DMS 273 (cell line): ENCODE results near the gene DELE1.
A peak's percentile ranks its signal among the peaks of the same experiment; 100 is the strongest.

ENCODE experiments used
- DNase-seq: peaks from one replicate; lab custom pipeline; 2025; ENCODE audit not compliant: unreplicated experiment; lab: John Stamatoyannopoulos, UW

DELE1 gene, protein sequence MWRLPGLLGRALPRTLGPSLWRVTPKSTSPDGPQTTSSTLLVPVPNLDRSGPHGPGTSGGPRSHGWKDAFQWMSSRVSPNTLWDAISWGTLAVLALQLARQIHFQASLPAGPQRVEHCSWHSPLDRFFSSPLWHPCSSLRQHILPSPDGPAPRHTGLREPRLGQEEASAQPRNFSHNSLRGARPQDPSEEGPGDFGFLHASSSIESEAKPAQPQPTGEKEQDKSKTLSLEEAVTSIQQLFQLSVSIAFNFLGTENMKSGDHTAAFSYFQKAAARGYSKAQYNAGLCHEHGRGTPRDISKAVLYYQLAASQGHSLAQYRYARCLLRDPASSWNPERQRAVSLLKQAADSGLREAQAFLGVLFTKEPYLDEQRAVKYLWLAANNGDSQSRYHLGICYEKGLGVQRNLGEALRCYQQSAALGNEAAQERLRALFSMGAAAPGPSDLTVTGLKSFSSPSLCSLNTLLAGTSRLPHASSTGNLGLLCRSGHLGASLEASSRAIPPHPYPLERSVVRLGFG

DNA sequence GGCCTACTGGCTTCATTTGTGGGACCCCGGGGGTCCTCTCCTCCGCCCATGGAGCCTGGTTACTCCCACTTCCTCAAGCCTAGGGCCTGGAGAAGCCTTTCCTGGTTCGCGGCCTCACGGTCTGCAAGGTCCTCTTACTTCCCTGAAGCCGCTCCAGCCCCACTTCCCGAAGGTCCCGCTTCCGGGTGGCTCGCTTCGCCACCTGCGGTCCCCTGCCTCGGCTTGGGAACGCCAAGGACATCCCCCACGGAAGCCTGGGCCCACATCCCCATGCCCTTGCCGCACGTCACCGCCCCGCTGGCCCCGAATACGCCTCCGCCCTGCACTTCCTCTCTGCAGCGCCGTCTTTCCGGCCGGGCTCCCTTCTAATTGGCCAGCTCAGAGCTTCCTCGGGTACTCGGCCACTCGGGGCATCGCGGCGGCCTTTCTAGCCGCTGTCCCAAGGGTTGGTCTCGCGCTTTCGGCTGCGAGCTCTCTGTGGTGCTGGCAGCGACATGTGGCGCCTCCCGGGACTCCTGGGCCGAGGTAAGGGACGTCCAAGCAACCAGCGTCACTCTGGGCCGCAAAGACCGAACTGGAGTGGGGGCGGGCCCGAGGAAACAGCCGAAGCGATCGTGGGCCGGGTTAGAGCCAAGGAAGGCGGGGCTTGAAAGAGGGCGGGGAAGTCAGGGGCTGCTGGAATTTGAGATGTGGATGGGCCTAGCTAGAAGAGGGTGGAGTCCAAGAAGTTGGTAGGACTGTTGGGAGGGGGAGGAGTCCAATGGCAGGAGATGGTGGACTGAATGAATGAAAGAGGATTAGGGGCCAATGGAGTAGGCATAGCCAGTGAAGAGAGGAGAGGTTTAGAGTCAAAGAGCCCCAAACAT lies at the start of gene DELE1:
Gene DELE1, plus strand, starts transcription at position 424 of the 866 bp plus-strand sequence. Its CDS starts 71 bp downstream, at position 495.
- DNase-seq = peak; percentile 97

DNA sequence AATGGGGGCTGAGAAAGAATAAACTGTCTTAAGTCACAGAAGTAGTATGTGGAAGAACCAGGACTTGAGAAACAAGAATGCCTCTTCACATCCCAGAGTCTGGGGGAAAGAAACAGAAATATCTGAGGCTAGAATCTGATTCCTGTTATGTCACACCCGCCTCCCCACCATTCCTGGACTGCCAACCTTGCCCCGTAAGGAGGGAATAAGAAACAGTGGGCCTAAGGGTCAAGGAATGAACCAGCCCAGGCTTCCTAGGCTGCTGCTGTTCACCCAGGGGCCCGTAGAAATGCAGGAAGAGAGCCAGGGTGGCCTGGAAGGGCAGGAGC lies 49.8 kb upstream of the DELE1 start:
- no peak for DNase-seq

DNA sequence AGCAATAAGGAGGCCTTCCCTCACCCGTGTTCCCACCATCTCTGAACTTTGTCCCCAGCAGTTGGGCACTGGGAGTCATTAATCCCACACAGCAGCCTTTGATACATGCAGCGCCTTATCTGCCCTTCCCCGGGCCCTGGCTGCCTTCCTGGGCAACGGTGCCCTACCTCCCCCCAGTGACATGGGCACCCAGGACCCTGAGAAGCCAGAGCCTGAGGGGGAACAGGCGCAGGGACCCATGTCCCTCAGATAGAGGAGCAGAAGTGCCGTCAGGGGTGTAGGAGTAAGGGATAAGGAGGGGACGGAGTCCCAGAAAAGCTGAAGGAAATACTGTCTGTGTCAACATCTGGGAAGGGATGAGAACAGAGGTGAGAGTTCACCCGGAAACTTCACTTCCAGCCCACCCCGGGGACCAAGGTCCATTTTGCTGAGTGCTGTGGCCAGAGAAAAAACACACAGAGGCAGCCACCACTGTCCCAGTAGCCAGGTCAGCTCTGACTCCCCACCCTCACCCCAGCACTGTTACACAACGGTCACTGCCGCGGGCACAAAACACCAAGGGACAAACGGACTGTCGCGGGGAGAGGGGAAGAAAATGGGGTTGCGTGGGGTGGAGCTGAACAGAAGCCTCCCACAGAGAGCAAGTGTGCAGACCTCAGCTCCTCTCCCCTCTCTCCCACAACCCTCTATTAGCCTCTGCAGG lies 49.3 kb upstream of the DELE1 start:
- DNase-seq = no peak

DNA sequence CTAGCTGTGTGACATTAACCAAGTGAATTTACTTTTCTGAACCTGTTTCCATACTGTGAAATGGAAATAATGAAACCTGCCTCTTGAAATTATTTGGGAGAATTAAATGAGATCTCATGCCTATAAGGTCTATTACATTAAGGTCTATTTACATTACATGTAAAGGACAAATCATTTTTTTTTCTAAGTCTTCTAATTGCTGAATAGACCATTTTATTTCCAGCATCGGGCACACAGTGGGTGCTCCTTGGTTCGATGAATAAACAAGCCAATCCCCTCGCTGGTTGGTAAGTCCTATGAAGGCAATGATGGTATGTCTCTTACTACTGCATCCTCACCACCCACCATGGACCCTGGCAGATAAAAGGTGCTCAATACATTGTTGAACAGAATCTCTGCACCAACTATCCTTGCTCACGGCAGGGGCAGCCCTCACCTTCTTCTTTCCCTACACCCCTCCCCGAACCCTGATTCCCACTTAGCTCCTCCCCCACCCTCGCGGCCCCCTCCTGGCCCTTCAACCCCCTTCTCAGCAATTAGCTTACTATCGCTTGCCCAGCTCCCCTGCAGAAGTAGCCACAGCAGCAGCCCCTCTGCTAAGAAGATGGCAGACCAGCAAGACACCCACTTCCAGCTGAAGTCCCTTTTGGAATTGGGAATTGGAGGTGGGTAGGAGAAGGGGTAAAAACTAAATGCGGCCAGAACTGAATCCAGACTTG lies 48.5 kb upstream of the DELE1 start:
- no peak for DNase-seq

DNA sequence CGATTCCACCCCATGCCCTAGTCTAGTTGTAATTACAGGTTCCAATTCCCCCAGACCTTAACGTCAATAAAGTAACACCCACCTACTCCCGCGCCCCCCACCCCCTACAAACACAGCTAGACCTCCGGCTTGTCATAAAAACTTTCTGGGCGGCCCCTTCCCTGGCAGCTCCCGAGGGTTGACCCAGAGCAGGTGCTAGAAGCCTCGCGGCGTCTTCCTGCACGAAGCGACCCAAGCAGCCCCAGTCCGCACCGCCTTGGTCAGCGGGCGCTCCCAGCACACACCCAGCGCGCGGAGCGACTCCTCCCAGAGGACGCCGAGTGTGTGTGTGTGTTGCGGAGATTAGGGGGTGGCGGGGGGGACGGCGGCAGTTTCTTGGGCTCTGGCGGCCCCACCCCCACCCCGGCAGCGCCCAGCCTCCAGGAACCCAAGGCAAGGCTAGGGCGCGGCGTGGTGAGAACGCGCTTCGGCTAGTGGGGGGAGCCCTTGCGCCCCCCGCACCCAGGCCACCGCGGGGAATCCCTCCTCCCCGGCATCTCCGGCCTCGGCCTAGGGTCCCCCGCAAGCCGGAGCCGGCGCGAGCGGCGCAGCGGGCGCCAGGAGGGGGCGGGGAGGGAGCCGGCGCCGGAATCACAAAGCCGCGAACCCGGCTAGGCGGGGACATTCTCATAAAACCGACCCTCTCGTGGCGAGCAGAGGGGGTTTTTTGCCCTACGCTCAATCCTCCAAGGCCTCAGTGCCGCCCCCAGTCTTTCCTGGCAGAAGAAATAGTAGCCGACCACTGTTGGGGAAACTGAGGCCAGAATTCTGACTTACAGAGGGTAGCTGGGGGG lies 47.7 kb upstream of the DELE1 start:
- DNase-seq = peak; percentile 45

DNA sequence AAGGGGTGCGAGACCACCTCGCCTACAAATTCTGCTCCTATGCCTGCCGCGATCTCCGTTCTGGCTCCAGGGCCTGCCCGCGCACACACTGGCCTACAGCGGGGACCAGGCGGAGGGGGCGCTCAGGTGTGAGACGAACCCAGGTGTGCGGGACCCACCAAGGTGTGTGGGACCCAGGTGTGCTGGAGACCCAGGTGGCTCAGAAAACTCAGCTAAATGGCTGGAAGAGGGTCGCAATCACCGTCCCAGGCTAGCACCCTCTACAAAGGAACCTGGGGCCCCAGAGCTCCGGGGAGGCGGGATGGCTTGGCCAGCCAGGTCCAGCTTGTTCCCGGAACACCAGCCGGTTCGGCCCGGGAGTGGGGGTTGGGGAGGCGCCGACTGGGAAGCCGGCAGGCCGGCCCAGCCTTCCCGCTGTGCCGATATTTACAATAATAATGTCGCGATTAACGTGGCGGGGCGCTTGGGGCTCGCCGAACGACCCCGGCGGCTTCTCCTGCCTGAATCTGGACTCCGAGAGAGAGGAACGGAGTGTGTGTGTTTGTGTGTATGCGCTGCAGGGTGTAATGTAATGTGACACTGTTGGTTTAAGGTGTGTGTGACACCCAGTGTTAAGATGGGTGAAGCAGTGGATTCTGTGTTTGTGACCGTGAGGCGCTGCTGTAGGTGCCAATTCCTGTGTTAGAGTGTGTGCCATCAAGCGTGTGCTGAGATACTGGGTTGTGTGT lies 46.9 kb upstream of the DELE1 start:
- peak; percentile 40 for DNase-seq

DNA sequence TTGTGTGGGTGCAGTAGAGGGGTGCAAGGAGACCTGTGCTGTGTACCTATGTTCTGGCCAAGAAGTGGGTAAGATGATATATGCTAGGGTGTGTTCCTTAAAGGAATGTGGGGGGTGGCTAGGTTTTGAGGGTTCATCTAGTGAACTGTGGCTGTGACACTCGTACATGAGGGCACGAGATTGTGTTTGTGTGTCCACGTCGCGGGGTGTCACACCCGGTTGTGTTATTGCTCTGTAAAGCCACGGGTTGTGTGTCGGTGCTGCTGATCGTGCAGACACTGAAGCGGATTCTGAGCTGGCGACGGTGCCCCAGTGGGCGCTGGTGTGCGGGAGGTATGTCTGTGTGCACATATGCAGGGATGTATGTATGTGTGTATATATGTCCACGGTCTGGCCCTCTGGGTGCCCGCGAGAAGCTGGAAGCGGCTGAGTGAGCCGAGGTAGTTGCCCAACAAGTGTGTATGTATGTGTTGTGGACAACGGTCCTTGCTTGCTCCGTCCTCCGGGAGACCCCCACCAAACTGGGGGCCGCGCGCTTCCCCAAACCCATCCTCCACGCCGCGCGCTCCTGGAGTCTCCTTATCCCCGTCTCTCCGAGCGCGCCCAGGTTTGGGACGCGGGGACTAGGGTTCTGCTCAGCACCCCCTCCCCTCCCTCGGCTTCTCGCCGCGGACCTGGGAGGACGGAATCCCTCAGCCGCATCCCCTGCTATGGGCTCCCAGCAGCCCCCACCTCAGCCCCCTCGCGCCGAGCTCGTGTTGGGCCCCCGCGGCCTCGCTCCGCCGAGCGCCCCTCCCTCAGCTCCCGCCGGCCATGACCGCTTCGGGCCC lies 46.1 kb upstream of the DELE1 start:
- peak; percentile 65 for DNase-seq

DNA sequence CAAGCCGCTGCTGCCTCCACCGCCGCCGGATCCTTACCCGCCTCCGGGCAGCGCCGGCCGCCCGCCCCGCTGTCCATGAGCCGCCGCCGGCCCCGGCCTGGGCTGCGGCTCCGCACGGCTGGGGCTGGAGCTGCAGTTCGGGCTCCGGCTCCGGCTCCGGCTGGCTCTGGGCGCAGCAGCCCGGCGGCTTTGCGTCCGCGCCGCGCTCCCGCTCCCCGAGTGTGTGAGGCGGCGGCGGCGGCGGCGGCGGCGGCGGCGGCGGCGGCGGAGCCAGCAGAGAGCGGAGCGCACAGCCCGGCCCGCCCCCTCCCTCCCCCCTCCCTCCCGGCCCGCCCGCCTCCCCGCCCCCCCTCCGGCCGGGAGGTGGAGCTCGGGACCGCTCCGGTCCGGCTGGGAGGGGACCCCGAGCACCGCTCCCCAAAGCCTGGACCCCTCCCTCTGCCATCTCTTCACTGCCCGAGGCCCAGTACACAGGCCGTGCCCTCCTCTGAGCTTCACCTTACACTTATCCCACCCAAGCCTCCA lies 45.4 kb upstream of the DELE1 start, which contains the start of gene PCDH1:
Gene PCDH1, minus strand, starts transcription at position 225 of the 525 bp plus-strand sequence. Its CDS starts 148 bp downstream, at position 77.
- DNase-seq = peak; percentile 75

DNA sequence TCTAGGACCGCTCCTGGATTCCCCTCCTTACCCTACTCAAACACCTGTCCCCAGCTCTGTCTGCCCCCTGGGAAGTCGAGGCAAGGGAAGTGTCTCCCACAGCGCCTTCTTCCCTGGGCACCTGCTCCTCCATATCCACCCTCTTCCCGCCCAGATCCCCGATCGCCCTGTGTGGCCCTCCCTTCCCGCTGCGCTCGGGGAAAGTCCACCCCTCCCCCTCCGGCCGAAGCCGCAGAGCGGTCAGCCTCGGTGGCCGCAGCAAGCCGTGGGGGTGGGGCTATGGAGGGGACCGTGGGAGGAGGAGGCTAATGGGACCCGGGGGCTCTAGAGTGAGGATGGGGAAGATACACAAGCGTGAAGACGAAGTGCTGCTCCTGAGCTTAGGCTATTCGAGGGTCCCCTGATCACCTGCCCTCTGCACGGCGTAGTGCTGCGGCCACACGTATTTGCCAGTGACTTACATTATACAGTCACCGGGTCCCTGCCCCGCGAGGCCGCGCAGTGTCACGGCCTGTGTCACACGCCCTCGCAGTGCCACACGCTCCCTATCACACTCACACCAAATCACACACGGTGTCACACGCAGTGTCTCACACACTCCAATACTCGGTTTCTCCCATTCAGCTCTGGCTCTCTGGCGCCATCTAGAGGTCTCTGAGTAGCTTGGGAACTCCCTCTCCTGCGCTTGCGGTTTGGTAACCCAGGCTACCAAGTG lies 44.8 kb upstream of the DELE1 start:
- DNase-seq = peak; percentile 97

DNA sequence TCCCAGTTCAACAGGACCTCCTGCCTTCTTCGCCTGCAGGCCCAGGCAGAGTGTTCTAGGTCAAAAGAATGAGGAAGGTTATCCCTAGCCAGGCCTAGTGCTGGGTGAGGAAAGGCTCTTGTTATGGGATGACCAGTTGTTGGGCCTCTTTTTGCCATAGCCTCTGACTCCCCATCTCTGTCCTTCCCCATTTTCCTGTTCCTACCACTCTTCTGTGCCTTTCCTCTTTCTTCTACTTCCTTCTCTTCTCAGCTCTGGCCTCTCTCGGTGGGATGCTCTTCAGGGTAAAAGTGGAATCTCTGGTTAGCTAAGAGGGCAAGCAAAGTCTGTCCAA lies 44.3 kb upstream of the DELE1 start:
- DNase-seq = no peak

DNA sequence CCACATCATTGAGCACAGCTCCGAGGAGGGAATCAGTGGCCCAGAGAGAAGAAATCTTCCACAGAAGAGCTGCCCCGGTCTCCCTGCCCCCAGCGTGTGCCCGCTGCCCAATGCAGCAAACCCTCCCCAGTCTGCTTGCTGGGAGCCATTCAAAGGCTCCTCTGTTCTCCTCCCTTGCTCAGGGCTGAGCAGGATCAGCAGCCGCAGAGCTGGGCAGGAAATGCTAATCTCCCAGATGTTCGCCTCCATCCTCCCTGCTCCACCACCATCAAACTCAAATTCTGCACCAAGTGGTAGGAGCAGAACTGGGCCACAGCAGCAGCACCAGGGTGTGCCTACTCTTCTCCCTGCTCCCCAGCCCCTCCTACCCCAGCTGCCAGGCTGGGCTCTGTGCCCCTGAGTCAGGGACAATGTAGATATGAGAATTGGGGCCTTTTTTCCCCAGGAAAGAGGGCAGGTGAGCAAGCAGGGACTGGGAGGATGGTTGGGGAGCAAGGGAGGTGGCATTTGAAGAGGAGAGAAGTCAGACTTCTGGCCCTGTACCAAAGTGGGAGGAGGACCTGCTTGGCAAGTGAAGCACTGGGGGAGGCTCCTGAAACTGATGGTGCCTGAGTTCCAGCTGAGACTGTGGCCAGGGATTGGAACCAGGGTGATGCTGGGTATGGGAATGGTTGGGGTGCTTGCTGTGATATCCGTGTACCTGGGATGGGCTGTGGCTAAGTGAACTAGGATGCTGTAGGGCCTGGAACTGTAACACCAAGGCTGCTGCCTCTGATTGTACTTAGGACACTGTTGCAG lies 43.5 kb upstream of the DELE1 start:
- peak; percentile 59 for DNase-seq

DNA sequence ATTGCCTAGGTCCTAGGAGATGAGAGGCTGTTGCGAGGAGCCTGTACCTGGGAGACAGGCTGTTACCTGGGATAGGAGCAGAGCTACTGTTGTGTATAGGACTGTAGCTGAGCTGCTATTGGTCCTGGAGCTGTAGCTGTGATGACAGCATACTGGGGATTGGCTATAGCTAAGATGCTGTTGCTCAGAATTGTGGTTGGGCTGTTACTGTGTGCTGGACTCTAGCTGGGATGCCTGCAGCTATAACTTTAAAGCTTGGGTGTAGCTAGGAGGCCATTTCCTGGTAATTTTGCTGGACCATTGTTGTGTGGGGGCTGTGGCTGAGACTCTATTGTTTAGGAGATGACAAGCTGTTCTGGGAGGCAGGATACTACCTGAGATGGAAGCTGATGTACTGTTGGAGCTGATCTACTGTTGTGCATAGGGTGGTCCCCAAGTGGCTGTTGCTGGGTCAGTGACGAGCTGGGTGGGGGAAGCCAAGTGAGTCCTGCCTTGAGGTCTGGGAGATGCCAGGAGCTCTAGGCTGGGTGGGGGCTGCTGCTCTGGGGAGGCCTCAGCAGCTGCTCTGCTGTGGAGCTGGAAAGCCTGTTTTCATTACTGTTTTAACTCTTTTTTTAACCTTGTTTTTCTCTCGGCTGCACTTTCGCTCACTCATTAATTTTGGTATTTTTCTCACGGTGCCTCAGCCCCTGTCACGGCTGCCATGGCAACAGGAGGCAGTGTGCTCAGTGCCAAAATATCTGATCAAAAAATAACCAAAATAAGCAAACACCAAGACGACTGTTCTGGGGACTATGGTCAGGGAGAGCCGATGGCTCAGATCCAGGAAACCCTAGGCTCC lies 42.5 kb upstream of the DELE1 start:
- DNase-seq = no peak

DNA sequence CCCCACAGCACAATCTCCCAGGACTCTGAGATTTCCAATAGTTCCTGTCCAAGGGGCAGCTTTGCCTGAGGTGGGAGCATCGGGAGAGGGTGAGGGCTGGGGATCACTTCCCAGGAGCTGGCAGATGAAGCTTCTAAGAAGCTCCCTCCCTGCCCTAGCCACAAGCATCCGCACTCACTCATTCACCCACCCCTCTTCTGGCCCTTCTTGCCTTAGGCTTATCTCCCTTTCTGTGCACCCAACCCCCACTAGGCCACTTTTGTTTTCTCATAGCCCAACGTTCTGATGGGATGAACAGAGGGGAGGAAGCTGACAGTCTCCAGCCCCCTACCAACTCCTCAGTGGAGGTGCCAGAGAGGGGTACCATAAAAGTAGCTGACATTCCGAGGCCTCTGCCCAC lies 41.8 kb upstream of the DELE1 start:
- DNase-seq = no peak

DNA sequence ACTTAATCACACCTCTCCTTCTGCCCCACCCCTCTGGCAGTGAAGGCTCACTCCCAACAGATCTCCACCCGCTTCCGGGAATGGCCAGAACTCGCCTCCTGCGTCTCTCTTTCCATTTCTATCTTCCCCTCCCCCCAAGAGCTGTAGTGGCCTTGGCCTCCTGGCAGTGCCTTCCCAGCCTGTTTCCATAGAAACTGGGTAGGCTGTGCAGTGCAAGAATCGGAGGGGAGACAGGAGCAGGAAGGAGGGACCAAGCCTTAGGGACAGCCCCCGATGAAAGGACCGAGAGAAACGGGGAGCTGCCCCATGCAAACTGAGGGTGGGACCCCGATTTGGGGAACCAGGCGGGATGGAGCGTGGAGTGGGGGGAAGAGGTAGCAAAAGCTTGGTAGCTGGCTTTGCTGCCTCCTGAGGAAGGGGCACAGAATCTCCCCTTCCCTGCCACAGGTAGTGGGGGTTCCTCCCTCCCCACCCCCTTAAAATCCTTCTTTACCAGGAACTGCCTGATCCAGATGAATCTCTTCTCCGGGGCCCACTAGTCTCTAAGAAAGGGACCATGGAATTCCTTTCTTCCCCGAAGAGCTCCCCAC lies 41.0 kb upstream of the DELE1 start:
- DNase-seq = peak; percentile 70

DNA sequence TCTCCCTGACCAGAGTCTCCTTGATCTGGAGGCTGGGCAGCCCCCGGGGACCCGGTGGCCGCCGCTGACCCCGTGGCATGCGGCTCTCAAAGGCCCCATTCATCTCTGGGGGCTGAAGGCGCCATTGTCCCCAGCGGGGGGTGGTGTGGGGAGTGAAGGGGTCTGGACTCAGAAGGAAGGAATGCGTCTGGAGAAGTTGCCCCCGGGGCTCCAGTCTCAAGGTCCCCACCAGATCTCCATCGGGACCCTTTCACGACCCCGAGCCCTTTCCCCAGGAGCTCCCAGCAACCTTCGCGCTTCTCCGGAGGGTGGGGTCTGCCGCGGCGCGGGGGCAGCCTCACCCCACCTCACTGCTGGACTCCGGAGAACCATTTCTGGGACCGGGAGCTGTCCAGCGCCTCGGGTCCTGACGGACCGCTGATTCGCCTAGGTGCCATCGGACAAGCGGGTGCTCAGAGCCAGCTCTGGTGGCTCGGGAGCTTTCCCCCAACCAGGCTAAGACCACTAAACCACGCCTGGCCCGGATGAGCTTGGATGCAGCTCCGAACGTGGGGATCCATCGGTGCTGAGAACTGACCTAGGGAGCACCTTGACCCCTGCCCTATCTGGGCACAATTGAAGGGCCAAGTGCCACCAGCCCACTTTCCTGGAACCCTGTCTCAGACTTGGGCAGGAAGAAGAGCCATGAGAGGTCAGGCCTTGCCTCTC lies 40.3 kb upstream of the DELE1 start:
- no peak for DNase-seq
